ENCODE measurements around the gene IFNGR2. TPM values are rescaled to one million over a fixed set of nuclear protein-coding genes. Genes with fewer than 3 reads are reported as not detected.

IFNGR2 gene
- polyA plus RNA-seq, 1 donor: 110 TPM

- peak overlapping the region; percentile 90 for H3K27ac ChIP-seq (ENCODE audit: low read length)
- WGBS (ENCODE audit: insufficient coverage, low lambda C conversion rate): 0% methylated on average over 6 of the region's 17 CpGs
- H3K27me3 ChIP-seq (ENCODE audit: control insufficient read depth, insufficient read depth, low read length): no peaks in the 10 kb centered on the region
- H3K9me3 ChIP-seq (ENCODE audit: control insufficient read depth, low read depth, low read length): no peaks in the 10 kb centered on the region
- DNase-seq: no peak
- no peaks in the 10 kb centered on the region for H3K4me1 ChIP-seq (ENCODE audit: control insufficient read depth, insufficient read depth, low read length)
- peak overlapping the region; percentile 86 for H3K4me3 ChIP-seq (ENCODE audit: low read length)
- no peaks in the 10 kb centered on the region for H3K36me3 ChIP-seq (ENCODE audit: control insufficient read depth, insufficient read depth, low read length)
These were observed 77.4 kb downstream of the IFNGR2 start for GRCh38 chr21:33480481-33481103.

GRCh38 chr21:33481314-33481943 is 78.2 kb downstream of the IFNGR2 start:
- no peak for DNase-seq

More at GRCh38 chr21:33481314-33481943, 78.2 kb downstream of the IFNGR2 start:
- no peak overlapping the region for H3K27ac ChIP-seq (ENCODE audit: low read length)
- H3K36me3 ChIP-seq (ENCODE audit: control insufficient read depth, insufficient read depth, low read length): no peaks in the 10 kb centered on the region
- no peaks in the 10 kb centered on the region for H3K27me3 ChIP-seq (ENCODE audit: control insufficient read depth, insufficient read depth, low read length)
- 90% methylated on average over 2 of the region's 9 CpGs for WGBS (ENCODE audit: insufficient coverage, low lambda C conversion rate)
- H3K9me3 ChIP-seq (ENCODE audit: control insufficient read depth, low read depth, low read length): no peaks in the 10 kb centered on the region
- no peak overlapping the region for H3K4me3 ChIP-seq (ENCODE audit: low read length)
- no peaks in the 10 kb centered on the region for H3K4me1 ChIP-seq (ENCODE audit: control insufficient read depth, insufficient read depth, low read length)

Other genes starting within 250 kb of the IFNGR2 start
- gene IFNAR2, start 173.5 kb upstream of the IFNGR2 start, polyA plus RNA-seq: 45.7 TPM
- 76.6 TPM for gene IL10RB, start 137.0 kb upstream of the IFNGR2 start, polyA plus RNA-seq
- 26.7 TPM for gene IFNAR1, start 78.4 kb upstream of the IFNGR2 start, polyA plus RNA-seq
- 52.7 TPM for gene TMEM50B, start 76.6 kb downstream of the IFNGR2 start, polyA plus RNA-seq
- gene DNAJC28, start 88.3 kb downstream of the IFNGR2 start, polyA plus RNA-seq: 2.9 TPM
- 62.2 TPM for gene GART, start 138.7 kb downstream of the IFNGR2 start, polyA plus RNA-seq
- 252 TPM for gene SON, start 139.6 kb downstream of the IFNGR2 start, polyA plus RNA-seq
- gene DONSON, start 185.3 kb downstream of the IFNGR2 start, polyA plus RNA-seq: 26.4 TPM
- 38.2 TPM for gene CRYZL1, start 238.3 kb downstream of the IFNGR2 start, polyA plus RNA-seq
- gene ITSN1, start 239.1 kb downstream of the IFNGR2 start, polyA plus RNA-seq: 36.0 TPM

Data from large intestine (tissue), 3 donors.